ENCODE measurements around the gene GALNT12.

DNA sequence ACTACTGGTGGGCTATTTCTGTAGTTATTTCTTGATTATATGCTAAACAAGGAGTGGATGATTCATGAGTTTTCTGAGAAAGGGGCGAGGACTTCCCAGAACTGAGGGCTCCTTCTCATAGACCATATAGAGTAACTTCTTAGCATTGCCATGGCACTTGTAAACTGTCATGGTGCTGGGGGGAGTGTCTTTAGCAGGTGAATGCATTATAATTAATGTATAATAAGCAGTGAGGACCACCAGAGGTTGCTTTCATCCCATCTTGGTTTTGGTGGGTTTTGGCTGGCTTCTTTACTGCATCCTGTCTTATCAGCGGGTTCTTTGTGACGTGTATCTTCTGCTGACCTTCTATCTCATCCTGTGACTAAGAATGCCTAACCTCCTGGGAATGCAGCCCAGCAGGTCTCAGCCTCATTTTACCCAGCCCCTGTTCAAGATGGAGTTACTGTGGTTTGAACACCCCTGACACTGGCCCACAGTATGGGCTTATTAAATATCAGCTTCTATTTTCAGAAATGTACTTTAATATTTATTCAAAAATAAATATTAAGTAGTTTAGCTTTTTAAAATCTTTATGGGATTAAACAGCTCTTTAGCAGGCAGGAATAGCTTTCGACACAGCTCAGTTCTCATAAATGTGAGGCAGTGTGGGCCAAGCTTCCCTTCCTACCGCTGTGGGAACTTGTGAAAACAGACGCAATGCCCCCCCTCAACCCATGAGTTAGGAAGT, 44.4 kb downstream of the GALNT12 start:
- TF ChIP-seq, protein P1, sequence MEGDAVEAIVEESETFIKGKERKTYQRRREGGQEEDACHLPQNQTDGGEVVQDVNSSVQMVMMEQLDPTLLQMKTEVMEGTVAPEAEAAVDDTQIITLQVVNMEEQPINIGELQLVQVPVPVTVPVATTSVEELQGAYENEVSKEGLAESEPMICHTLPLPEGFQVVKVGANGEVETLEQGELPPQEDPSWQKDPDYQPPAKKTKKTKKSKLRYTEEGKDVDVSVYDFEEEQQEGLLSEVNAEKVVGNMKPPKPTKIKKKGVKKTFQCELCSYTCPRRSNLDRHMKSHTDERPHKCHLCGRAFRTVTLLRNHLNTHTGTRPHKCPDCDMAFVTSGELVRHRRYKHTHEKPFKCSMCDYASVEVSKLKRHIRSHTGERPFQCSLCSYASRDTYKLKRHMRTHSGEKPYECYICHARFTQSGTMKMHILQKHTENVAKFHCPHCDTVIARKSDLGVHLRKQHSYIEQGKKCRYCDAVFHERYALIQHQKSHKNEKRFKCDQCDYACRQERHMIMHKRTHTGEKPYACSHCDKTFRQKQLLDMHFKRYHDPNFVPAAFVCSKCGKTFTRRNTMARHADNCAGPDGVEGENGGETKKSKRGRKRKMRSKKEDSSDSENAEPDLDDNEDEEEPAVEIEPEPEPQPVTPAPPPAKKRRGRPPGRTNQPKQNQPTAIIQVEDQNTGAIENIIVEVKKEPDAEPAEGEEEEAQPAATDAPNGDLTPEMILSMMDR (conservative IDR thresholded peaks at IDR 0.05; ENCODE audit: low read depth, low read length): no peak
- no peak for TF ChIP-seq EZH2phosphoT487 (IDR thresholded peaks at IDR 0.05; ENCODE audit: borderline replicate concordance, low read length)
- no peak for TF ChIP-seq EZH2 (IDR thresholded peaks at IDR 0.05; ENCODE audit: low read length, unreplicated experiment)
